SK-N-MC (cell line): ENCODE data around the gene BCAS3.

ENCODE experiments used
- EZH2 ChIP-seq: fragments of 200-600 bp; sonication (generic); IDR thresholded peaks from one replicate; pipeline ENCODE4 v1.6.1; 2017; ENCODE audit warnings: antibody characterized with exemption
- FOXP2 ChIP-seq: optimal IDR thresholded peaks from 2 replicates; pipeline ENCODE3; 2011; ENCODE audit warnings: mild to moderate bottlenecking, moderate library complexity; ENCODE audit not compliant: insufficient read depth; ENCODE audit errors: extremely low read length, control extremely low read depth
- POLR2AphosphoS5 ChIP-seq: IDR thresholded peaks from 2 replicates; pipeline ENCODE4 v1.6.1; 2012; ENCODE audit warnings: mild to moderate bottlenecking, low read depth, low read length, borderline replicate concordance

- TF ChIP-seq EZH2, result no peak
- no peak for TF ChIP-seq POLR2AphosphoS5
- TF ChIP-seq FOXP2, result no peak
Observed at GRCh38 chr17:61414141-61414935, 736.7 kb downstream of the BCAS3 start.
